ENCODE data around the gene AHSG.

AHSG gene

GRCh38 chr3:186593862-186594261, 19.0 kb upstream of the AHSG start:
- no peak for DNase-seq (ENCODE audit: low read depth)

- DNase-seq (ENCODE audit: low read depth), result no peak
Observed at GRCh38 chr3:186594591-186595113, 18.2 kb upstream of the AHSG start.

DNA sequence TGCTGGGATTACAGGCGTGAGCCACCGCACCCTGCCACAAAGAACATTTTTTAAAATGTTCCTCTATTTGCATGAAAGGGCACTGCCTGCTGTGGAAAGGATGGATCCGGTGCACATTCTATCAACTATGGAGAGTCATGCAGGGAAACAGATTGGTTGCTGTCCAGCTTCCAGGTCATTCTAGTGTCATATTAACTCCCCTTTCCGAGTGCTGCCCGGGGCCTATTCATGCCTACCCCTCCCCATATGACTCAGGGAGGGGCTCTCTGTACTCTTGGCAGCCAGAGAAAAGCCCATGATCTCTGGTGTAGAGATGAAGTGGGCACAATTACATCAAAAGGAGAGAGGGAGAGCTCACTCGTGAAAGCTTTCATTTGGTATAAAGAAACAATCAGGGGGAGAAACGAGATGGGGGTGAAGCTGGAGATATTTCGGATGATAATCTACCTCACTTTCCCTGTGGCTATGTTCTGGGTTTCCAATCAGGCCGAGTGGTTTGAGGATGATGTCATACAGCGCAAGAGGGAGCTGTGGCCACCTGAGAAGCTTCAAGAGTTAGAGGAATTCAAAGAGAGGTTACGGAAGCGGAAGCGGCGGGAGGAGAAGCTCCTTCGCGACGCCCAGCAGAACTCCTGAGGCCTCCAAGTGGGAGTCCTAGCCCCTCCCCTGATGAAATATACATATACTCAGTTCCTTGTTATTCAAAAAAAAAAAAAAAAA, 16.1 kb upstream of the AHSG start:
- DNase-seq (ENCODE audit: low read depth), result no peak

DNA sequence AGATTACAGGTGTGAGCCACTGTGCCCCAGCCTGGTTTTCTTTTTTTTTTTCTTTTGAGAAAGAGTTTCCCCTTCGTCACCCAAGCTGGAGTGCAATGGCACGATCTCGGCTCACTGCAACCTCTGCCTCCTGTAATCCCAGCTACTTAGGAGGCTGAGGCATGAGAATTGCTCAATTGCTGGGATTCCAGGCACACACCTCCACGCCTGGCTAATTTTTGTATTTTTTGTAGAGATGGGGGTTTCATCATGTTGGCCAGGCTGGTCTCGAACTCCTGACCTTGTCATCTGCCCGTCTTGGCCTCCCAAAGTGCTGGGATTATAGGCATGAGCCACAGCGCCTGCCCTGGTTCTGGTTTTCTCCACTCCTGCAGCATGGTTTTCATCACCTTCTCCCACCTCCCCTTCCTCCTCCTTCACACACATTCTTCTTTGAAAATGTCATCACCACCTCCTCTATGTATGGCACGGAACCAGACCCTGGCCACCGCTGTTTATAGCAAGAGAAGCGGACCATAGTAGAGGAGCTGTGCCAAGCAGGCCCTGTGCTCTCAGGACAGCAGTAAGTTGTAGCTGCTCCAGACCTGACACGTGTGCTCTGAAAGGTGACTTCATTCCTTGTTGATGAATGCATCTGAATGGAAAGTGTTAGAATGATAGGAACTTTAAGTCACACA, 14.6 kb upstream of the AHSG start:
- no peak for DNase-seq (ENCODE audit: low read depth)

- DNase-seq (ENCODE audit: low read depth), result no peak
Observed at GRCh38 chr3:186598794-186599141, 14.1 kb upstream of the AHSG start.

- no peak for DNase-seq (ENCODE audit: low read depth)
Observed at GRCh38 chr3:186599142-186599784, 13.6 kb upstream of the AHSG start.

DNA sequence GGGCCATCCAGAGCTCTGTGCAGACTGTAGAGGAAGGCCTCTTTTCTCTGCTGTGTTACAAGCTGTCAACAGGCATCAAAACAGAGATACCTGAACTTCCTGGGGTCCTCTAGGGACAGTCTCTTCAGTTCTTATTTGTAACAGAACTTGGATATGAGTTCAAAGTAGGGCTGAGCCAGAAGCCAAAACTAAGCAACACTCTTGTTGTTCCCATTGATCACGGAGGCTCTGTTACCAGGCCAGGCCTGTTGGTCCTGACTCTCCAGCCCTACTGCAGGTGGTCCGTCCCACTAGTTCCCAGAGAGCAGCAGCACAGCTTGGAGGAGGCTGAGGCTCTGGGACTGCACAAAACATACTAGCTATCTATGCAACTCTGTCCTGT, 13.1 kb upstream of the AHSG start:
- no peak for DNase-seq (ENCODE audit: low read depth)

GRCh38 chr3:186600896-186601295, 12.0 kb upstream of the AHSG start:
- no peak for DNase-seq (ENCODE audit: low read depth)

DNA sequence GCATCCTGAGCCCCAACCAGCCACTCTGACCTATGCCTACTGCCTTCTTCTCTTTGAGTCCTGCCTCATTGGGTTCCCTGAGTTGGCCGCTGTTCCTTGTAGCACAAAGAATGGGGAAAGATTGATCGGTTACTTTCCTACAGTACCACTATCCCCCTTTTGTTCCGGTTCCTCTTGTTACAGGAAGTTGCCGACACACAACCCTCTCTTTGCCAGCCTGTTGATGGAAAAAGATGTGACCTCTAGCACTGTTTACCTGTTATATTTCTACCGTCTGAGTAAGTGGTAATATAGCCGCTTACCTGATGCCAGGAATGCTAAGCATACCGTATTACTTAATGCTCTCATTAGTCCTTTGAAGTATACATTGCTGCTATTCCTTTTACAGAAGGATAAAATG, 9.7 kb upstream of the AHSG start:
- DNase-seq (ENCODE audit: low read depth), result no peak

GRCh38 chr3:186605078-186605477, 7.8 kb upstream of the AHSG start:
- DNase-seq (ENCODE audit: low read depth), result no peak

GRCh38 chr3:186605561-186606545, 7.0 kb upstream of the AHSG start:
- no peak for DNase-seq (ENCODE audit: low read depth)

DNA sequence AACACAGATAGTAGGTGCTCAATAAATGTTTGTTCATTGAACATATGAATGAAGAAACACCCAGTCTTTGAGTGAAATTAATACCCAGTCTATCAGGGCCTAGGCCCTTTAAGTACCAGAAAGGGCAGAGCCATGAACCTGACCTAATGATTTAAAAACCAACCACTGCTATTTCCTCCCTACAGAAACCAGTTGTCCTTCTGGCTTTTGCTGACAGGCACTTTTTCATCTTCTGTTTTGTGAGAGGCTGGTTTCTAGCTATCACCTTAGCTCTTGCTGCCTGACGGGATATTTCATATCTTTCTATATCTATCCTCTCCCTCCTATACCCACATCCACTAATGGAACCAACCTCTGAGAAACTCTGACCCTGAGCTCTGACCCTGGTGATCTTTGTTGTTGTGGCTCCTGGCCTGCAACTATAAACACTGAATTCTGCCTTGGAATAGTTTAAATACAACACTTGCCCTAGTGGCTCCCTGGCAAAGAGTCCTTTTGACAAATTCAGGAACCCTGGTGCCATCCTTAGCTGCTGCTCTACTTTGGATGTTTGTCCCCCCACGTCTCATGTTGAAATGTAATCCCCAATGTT, 4.1 kb upstream of the AHSG start:
- DNase-seq (ENCODE audit: low read depth), result no peak

DNA sequence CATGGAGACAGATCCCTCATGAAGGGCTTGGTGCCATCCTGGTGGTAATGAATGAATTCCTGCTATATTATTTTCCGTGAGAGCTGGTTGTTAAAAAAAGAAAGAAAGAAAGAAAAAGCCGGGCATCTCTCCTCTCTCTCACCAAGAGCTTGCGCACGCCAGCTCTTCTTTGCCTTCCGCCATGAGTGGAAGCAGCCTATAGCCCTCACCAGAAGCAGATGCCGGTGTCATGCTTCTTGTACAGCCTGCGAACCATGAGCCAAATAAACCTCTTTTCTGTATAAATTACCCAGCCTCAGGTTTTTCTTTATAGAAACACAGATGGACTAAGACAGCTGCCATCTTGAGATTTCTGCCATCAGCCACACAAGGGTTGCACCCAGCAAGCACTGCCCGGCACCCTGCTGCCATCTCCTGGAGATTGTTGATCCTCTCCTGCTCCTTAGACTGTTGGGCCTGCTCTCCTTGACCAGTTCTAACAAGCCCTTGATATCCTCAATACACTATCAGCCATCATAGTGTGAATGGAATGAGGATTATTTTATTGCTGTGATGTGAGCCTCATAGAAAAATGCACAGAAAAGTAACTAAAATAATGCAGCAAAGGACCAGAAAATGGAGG, 3.5 kb upstream of the AHSG start:
- no peak for DNase-seq (ENCODE audit: low read depth)

- DNase-seq (ENCODE audit: low read depth), result no peak
Observed at GRCh38 chr3:186612065-186612464, 795 bp upstream of the AHSG start.

GRCh38 chr3:186613637-186614265, 891 bp downstream of the AHSG start:
- DNase-seq (ENCODE audit: low read depth), result no peak

DNA sequence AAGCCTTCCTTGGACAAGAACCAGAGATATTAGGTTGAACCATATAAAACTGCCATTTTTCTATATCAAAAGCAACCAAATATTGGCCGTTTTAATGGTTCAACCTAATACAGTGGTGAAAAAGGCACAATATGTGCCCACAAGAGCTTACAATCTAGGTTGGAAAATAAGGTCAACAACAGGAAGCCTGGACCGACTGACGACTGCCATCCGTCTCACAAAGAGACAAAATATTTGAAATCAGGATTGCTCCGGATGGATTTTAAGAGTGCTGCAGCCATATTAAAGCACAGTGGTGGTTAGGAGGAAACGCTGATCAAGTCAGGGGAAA, 1.4 kb downstream of the AHSG start:
- no peak for DNase-seq (ENCODE audit: low read depth)

GRCh38 chr3:186614597-186615483, 2.0 kb downstream of the AHSG start:
- DNase-seq (ENCODE audit: low read depth), result no peak

DNA sequence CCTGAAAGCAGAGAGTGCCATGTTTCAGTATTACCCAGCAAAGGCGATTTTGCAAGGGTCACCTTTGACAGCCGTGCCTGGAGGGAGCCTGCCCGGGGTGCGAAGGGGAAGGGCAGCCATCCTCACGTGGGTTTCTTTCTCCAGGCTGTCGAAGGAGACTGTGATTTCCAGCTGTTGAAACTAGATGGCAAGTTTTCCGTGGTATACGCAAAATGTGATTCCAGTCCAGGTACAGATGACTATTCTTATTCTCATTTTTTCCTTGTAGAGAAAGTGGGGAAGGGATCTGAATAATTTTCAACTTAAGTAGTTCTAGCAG, 3.4 kb downstream of the AHSG start:
- DNase-seq (ENCODE audit: low read depth), result no peak

GRCh38 chr3:186617036-186617946, 4.4 kb downstream of the AHSG start:
- peak; percentile 84 for DNase-seq (ENCODE audit: low read depth)

Measured in GM04503 (cell line).